ENCODE results near the gene MED17. TPM values are rescaled to one million over a fixed set of nuclear protein-coding genes. Genes with fewer than 3 reads are reported as not detected.

The MED17 gene
- total and polyA plus RNA-seq, 2 of the 13 experiments (the other 11 are each of a cell fraction or from before 2014, with no cell fraction given), result 23.1 to 37.0 TPM

DNA sequence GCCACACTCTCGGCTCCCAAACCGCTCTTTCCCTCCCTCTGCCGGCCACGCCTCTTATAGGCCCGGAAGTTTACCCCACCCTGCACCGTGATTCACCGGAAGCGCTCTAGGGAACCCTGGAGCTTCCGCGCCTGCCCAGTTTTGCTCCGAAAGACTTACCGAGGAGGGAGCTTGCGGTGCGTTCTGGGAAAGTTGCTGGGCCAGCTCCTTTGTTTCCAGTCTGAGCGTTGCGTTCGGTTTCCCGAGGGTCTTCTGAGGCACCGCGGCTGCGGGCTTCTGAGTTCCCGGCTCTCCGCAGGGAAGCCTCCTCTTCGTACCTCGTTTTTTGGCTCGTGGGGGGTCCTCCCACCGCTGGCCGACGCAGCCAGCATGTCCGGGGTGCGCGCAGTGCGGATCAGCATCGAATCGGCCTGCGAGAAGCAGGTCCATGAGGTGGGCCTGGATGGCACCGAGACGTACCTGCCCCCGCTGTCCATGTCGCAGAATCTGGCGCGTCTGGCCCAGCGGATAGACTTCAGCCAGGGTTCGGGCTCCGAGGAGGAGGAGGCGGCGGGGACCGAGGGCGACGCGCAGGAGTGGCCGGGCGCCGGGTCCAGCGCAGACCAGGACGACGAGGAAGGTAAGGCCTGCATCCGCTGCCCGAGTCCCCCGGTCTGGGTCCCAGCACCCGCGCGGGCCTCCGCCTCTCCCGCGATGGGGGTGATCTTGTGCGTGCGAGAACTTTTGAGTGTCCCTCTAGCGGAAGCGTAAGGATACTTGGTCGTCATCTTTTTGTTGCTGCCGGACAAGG, at the start of gene MED17 (continued):
- TF ChIP-seq, protein P1, sequence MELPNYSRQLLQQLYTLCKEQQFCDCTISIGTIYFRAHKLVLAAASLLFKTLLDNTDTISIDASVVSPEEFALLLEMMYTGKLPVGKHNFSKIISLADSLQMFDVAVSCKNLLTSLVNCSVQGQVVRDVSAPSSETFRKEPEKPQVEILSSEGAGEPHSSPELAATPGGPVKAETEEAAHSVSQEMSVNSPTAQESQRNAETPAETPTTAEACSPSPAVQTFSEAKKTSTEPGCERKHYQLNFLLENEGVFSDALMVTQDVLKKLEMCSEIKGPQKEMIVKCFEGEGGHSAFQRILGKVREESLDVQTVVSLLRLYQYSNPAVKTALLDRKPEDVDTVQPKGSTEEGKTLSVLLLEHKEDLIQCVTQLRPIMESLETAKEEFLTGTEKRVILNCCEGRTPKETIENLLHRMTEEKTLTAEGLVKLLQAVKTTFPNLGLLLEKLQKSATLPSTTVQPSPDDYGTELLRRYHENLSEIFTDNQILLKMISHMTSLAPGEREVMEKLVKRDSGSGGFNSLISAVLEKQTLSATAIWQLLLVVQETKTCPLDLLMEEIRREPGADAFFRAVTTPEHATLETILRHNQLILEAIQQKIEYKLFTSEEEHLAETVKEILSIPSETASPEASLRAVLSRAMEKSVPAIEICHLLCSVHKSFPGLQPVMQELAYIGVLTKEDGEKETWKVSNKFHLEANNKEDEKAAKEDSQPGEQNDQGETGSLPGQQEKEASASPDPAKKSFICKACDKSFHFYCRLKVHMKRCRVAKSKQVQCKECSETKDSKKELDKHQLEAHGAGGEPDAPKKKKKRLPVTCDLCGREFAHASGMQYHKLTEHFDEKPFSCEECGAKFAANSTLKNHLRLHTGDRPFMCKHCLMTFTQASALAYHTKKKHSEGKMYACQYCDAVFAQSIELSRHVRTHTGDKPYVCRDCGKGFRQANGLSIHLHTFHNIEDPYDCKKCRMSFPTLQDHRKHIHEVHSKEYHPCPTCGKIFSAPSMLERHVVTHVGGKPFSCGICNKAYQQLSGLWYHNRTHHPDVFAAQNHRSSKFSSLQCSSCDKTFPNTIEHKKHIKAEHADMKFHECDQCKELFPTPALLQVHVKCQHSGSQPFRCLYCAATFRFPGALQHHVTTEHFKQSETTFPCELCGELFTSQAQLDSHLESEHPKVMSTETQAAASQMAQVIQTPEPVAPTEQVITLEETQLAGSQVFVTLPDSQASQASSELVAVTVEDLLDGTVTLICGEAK (IDR thresholded peaks at IDR 0.05), result peak; percentile 61
- TF ChIP-seq, protein P1 (CRISPR knock-in tag; IDR thresholded peaks at IDR 0.05), result no peak
- TF ChIP-seq, protein P2, sequence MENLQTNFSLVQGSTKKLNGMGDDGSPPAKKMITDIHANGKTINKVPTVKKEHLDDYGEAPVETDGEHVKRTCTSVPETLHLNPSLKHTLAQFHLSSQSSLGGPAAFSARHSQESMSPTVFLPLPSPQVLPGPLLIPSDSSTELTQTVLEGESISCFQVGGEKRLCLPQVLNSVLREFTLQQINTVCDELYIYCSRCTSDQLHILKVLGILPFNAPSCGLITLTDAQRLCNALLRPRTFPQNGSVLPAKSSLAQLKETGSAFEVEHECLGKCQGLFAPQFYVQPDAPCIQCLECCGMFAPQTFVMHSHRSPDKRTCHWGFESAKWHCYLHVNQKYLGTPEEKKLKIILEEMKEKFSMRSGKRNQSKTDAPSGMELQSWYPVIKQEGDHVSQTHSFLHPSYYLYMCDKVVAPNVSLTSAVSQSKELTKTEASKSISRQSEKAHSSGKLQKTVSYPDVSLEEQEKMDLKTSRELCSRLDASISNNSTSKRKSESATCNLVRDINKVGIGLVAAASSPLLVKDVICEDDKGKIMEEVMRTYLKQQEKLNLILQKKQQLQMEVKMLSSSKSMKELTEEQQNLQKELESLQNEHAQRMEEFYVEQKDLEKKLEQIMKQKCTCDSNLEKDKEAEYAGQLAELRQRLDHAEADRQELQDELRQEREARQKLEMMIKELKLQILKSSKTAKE (CRISPR knock-in tag; IDR thresholded peaks at IDR 0.05; ENCODE audit: borderline replicate concordance), result no peak; the same call in 1 of the 2 replicates
- TF ChIP-seq, protein P3, sequence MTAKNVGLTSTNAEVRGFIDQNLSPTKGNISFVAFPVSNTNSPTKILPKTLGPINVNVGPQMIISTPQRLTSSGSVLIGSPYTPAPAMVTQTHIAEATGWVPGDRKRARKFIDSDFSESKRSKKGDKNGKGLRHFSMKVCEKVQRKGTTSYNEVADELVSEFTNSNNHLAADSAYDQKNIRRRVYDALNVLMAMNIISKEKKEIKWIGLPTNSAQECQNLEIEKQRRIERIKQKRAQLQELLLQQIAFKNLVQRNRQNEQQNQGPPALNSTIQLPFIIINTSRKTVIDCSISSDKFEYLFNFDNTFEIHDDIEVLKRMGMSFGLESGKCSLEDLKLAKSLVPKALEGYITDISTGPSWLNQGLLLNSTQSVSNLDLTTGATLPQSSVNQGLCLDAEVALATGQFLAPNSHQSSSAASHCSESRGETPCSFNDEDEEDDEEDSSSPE (CRISPR knock-in tag; IDR thresholded peaks at IDR 0.05), result peak; percentile 73
- TF ChIP-seq, protein P4, sequence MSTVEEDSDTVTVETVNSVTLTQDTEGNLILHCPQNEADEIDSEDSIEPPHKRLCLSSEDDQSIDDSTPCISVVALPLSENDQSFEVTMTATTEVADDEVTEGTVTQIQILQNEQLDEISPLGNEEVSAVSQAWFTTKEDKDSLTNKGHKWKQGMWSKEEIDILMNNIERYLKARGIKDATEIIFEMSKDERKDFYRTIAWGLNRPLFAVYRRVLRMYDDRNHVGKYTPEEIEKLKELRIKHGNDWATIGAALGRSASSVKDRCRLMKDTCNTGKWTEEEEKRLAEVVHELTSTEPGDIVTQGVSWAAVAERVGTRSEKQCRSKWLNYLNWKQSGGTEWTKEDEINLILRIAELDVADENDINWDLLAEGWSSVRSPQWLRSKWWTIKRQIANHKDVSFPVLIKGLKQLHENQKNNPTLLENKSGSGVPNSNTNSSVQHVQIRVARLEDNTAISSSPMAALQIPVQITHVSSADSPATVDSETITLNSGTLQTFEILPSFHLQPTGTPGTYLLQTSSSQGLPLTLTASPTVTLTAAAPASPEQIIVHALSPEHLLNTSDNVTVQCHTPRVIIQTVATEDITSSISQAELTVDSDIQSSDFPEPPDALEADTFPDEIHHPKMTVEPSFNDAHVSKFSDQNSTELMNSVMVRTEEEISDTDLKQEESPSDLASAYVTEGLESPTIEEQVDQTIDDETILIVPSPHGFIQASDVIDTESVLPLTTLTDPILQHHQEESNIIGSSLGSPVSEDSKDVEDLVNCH (CRISPR knock-in tag; IDR thresholded peaks at IDR 0.05), result no peak
- peak; percentile 14; the same call in 1 of the 2 replicates for TF ChIP-seq RARA (CRISPR knock-in tag; IDR thresholded peaks at IDR 0.05)
- TF ChIP-seq, protein P5, sequence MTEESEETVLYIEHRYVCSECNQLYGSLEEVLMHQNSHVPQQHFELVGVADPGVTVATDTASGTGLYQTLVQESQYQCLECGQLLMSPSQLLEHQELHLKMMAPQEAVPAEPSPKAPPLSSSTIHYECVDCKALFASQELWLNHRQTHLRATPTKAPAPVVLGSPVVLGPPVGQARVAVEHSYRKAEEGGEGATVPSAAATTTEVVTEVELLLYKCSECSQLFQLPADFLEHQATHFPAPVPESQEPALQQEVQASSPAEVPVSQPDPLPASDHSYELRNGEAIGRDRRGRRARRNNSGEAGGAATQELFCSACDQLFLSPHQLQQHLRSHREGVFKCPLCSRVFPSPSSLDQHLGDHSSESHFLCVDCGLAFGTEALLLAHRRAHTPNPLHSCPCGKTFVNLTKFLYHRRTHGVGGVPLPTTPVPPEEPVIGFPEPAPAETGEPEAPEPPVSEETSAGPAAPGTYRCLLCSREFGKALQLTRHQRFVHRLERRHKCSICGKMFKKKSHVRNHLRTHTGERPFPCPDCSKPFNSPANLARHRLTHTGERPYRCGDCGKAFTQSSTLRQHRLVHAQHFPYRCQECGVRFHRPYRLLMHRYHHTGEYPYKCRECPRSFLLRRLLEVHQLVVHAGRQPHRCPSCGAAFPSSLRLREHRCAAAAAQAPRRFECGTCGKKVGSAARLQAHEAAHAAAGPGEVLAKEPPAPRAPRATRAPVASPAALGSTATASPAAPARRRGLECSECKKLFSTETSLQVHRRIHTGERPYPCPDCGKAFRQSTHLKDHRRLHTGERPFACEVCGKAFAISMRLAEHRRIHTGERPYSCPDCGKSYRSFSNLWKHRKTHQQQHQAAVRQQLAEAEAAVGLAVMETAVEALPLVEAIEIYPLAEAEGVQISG (CRISPR knock-in tag; IDR thresholded peaks at IDR 0.05), result peak; percentile 87
- no peak; the same call in 1 of the 2 replicates for TF ChIP-seq ETV6 (CRISPR knock-in tag; conservative IDR thresholded peaks at IDR 0.05)
- TF ChIP-seq ZFP36L1 (CRISPR knock-in tag; IDR thresholded peaks at IDR 0.05), result no peak
- TF ChIP-seq KDM4B (CRISPR knock-in tag; IDR thresholded peaks at IDR 0.05), result peak; percentile 7; the same call in 1 of the 2 replicates

Data from HepG2 (cell line).